GM21447 (cell line): Measurements from ENCODE around the gene YY1AP1.
"Not testable (repeated sequence)": the region's sequence is repeated elsewhere in the genome, so short reads cannot be mapped to it uniquely, and the experiment has no call there.

ENCODE experiments used
- ATAC-seq: cut with Tn5 transposase; IDR thresholded peaks from one replicate; pipeline ENCODE4 v1.9.1; 2021; ENCODE audit not compliant: unreplicated experiment

The YY1AP1 gene, protein sequence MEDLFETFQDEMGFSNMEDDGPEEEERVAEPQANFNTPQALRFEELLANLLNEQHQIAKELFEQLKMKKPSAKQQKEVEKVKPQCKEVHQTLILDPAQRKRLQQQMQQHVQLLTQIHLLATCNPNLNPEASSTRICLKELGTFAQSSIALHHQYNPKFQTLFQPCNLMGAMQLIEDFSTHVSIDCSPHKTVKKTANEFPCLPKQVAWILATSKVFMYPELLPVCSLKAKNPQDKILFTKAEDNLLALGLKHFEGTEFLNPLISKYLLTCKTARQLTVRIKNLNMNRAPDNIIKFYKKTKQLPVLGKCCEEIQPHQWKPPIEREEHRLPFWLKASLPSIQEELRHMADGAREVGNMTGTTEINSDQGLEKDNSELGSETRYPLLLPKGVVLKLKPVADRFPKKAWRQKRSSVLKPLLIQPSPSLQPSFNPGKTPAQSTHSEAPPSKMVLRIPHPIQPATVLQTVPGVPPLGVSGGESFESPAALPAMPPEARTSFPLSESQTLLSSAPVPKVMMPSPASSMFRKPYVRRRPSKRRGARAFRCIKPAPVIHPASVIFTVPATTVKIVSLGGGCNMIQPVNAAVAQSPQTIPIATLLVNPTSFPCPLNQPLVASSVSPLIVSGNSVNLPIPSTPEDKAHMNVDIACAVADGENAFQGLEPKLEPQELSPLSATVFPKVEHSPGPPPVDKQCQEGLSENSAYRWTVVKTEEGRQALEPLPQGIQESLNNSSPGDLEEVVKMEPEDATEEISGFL

DNA sequence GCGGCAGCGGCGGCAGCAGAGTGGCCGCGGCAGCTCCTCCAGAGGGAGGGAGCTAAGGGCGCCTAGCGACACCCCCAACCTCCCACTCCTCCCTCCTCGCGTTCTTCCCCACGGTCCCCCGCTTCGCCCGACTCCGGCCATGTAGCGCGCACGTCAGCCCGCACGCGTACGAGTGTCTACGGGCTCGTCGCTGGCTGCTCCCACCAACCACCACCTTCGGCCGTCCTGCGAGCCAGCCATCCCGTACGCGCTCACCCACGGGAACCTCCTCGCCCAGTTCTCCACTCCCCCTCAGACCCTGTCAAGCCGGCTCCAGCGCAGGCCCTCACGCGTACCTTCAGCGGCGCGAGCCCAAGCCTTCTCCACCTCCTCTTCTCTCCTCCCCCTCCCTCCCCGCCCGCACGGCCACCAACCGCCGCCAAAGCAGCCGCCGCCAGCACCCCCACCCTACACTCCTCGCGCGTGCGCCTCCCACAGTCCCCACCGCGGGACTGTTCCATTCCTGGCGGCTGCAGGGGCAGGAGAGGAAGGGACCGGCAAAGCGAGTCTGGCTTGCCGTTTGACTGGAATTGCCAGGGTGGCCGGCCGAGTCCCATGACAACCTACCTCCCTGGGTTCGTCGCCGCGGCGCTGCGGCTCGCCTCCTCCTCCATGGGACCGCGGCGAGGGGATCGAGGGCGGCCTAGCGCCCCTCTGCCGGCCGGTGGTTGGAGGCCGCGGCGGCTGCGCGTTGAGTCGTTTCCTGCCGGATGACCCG is at the start of gene YY1AP1:
Gene YY1AP1 (minus strand): TSS at position 451 of the 757 bp plus-strand sequence. CDS start 8,338 bp downstream, outside the sequence.
- peak; percentile 76 for ATAC-seq

DNA sequence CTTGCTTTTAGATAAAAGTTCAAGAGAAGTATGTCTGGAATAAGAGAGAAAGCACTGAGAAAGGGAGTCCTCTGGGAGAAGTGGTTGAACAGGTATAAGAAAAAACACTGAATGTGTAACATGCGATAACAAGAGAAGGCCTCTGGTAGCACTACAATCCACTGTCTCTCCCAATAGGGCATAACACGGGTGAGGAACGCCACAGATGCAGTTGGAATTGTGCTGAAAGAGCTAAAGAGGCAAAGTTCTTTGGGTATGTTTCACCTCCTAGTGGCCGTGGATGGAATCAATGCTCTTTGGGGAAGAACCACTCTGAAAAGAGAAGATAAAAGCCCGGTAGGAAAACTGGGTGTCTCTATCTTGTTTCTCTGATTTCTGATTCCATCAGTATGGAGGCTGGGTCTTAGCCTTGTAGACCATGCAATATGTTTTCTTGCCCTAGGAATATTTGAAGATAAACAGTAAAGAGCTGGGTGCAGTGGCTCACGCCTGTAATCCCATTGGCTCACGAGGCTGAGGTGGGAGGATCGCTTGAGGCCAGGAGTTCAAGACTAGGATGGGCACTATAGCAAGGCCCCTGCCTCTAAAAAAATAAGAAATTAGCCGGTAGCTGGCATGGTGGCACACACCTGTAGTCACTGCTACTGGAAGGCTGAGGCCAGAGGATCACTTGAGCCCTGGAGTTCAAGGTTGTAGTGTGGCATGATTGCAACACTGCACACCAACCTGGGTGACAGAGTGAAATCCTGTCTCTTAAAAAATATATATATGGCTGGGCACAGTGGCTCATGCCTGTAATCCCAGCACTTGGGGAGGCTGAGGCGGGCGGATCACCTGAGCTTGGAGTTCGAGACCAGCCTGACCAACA is 40.7 kb upstream of the YY1AP1 start:
- ATAC-seq, result no peak

DNA sequence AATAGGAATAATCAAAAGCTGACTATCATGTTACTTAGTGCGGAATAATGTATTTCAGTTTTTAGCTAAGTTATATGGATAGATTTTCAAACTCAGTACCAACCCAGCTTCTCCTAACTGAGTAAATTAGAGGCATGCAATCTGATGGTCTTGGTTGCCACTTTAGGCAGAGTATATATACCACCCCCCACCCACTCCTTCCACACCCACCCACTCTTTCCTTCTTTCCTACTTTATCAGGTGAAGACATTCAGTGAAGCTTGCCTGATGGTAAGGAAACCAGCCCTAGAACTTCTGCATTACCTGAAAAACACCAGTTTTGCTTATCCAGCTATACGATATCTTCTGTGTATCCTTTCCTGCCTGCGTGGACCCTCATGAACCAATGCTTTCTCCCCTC is 36.6 kb upstream of the YY1AP1 start:
- no peak for ATAC-seq

DNA sequence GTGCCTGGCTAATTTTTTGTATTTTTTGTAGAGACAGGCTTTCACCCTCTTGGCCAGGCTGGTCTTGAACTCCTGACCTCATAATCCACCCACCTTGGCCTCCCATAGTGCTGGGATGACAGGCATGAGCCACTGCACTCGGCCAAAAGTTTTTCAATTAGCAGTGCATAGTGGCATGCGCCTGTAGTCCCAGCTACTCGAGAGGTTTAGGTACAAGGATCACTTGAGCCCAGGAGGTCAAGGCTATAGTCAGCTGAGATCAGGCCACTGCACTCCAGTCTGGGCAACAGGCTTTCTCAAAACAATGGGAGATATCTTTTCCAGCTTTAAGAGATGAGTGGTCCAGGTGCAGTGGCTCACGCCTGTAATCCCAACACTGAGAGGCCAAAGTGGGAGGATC is 31.1 kb upstream of the YY1AP1 start:
- ATAC-seq, result no peak

DNA sequence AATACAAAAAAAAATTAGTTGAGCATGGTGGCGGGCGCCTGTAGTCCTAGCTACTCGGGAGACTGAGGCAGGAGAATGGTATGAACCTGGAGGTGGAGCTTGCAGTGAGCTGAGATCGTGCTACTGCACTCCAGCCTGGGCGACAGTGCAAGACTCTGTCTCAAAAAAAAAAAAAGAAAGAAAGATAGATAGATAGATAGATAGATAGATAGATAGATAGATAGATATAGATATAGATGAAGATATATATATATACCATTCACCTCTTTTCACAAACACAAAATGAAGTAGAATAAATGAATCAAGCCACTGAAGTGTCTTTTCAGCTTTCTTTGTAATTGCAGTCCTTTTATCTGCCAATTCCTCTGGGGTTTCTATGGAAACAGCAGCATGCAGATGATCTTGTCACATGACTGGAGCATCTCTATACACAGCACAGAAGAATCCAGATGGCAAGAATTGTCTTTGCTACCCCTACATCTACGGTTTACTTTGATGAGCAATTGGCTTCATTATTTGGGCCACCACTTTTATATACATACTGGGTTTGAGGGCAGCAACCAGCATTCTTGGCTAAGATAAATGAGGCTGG is 30.0 kb upstream of the YY1AP1 start:
- not testable (repeated sequence) for ATAC-seq

DNA sequence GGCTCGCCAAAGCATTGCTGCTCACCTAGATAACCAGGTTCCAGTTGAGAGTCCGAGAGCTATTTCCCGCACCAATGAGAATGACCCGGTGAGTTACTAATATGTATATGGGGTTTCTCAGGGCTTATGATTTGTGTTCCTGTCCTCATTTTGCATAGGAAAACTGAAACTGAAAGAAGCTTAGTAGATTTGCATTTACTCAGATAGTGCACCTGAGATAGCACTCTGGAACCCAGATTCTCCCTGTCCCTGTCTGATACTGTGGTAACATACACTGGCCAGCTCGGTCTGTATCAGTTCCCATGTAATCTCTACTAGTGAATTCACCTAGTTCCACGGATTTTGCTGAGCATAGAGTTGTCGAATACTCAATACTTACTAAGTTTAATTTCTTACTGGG is 28.5 kb upstream of the YY1AP1 start:
- no peak for ATAC-seq

DNA sequence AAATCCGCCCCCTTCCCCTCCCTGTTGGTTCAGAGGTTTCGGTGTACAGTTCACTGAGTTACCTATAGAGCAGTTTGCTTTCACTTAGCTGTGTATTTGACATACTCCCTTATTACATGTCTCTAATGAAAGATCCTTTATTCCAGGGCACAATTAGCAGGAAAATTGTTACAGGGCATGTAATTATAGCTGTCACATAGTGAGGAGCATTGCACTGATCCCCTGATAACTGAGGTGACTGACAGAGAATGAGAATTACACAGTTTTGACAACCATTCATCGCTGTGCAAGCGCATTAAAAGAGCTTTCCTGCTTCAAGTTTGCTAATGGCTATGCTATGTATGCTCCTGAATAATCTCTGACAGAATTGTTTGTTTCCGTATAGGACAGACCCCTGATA is 27.2 kb upstream of the YY1AP1 start:
- ATAC-seq, result no peak

DNA sequence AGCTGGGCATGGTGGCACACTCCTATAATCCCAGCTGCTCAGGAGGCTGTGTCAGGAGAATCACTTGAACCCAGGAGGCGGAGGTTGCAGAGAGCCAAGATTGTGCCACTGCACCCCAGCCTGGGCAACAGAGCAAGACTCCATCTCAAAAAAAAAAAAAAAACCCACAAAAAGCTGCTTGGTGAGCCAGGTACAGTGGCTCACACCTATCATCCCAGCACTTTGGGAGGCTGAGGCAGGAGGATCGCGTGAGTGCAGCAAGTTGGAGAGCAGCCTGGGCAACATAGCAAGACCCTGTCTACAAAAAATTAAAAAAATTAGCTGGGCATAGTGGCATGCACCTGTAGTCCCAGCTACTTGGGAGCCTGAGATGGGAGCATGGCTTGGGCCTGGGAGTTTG is 26.5 kb upstream of the YY1AP1 start:
- ATAC-seq, result not testable (repeated sequence)

DNA sequence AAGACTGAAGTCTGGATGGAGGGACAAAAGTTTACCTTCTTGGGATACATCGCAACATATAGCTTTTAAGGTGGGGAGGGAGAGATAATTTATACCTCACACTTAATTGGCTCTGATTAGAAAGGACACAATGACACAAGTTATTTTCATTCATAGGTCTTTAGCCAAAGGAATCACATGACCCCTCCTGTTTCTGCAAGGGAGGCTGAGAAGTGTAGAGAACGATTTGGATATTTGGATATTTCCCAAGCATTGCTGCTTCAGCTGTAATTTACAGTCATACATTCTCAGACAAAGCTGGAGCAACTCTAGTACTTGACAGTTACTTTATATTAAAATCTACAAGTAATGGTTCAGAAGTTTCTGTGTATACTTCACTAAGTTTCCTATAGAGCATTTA is 24.5 kb upstream of the YY1AP1 start:
- ATAC-seq, result no peak

DNA sequence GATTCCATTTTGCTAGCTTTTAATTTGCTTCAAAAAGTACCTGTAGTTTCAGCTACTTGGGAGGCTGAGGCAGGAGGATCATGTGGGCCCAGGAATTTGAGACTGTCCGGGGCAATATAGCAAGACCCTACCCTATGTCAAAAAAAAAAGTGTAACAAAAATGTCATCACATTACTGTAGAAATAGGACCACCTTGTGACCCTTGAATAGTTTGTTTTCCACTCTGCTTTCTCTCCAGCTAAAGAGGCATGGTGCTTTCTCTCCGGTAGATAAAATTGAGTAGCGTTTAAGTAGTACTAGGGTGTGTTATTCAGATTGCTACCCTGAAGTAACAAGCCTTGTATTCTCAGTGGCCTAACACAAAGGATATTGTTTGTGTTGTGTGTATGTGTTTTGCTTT is 24.1 kb upstream of the YY1AP1 start:
- ATAC-seq, result not testable (repeated sequence)

DNA sequence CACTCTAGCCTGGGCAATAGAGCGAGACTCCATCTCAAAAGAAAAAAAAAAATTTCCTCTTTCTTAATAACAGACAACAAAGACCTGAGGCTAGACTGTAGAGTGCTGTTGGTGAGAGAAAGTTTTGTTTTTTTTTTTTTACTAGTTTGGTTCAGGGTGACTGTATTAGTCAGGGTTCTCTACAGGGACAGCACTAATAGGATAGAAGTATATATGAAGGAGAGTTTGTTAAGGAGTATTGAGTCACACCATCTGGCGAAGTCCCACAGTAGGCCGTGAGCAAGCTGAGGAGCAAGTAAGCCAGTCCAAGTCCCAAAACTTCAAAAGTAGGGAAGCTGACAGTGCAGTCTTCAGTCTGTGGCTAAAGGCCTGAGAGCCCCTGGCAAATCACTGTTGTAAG is 22.9 kb upstream of the YY1AP1 start:
- ATAC-seq, result not testable (repeated sequence)

DNA sequence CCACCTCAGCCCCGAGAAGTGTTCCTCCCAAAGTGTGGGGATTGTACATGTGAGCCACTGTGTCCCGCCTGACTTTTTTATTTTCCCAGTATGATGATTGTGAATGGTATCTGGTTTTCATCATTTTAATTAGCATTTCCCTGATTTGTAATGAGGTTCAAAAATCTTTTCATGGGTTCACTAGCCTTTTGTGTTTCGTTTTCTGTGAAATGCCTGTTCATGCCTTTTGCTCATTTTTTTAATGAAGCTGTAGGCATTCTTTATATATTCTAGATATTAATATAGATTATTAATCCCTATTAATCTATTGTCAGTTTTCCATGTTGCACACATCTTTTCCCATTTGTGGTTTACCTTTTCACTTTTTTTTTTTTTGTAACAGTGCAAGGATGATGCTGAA is 20.8 kb upstream of the YY1AP1 start:
- ATAC-seq, result no peak

DNA sequence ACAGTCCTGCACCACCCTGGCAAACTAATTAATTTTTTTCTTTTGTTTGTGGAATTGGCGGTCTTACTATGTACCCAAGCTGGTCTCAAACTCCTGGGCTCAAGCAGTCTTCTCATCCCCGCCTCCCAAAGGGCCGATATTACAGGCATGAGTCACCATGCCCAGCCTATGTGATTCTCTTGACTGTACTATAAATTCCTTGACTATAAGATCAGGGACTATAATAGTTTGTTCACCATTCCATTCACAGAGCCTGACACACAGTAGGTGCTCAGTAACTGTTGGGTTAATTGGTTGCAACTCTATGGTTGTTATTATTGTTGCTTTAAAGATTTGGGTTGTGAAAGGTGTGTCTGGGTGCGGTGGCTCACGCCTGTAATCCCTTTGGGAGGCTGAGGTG is 17.6 kb upstream of the YY1AP1 start:
- no peak for ATAC-seq

DNA sequence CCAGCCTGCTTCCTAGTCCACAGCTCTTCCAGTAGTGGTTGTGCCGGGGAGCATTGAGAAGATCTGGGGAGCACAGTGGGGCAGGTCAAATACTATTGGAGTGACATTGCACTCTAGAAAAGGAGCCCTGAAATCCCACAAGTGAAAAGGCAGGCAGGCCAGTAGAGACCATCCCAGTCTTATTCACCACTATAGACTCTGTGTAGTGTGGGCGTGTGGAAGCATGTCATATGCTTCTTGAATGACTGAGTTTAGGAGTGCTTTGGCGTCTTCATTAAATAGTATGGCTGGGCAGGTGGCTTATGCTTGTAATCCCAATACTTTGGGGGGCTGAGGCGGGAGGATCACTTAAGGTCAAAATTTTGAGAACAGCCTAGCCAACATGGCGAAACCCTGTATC is 15.8 kb upstream of the YY1AP1 start:
- not testable (repeated sequence) for ATAC-seq

DNA sequence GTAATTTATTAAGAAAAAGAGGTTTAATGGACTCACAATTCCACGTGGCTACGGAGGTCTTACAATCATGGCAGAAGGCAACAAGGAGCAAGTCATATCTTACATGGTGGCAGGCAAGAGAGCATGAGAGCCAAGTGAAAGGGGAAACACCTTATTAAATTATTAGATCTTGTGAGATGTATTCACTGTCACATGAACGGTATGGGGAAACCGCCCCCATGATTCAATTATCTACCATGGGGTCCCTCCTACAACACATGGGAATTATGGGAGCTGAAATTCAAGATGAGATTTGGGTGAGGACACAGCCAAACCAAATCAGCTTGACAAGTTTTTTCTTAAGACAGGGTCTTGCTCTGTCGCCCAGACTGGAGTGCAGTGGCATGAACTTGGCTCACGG is 14.6 kb upstream of the YY1AP1 start:
- no peak for ATAC-seq

DNA sequence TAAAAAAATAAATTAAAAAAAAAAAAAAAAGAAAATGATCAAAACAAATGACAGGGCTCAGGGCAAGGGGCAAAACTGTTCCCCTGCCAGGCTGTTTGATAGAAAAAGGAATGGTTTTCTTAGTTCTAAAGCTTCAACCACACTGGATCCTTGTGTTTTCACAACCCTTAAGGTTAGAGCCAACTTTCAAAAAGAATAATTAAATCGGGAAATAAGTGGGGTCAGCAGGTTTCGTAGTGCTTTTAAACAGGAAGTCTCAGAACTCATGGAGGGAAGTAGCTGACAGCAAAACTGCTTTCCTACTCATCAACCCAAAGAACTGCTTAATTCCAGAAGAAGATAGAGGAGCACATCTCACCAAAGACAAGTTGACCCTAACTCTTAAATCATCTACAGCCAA is 13.1 kb upstream of the YY1AP1 start:
- not testable (repeated sequence) for ATAC-seq

DNA sequence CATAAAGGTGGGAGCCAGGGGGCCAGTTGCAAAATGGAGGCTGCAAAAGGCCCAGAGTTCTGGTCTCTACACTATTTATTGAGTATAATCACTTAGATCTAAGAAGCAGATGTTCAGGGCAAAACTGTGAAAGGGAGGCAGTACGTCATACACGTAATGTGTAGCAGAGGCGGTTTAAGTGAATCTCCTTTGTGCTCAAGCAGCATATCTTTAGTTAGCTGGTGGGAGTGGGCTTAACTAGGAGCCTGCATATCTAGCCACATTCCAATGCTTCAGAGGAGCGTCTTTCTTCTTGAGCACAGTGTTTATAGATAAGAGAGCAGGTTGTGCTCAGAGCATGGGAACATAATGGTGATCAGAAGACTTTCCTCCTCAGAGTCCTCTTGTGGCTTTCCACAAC is 10.5 kb upstream of the YY1AP1 start:
- not testable (repeated sequence) for ATAC-seq

DNA sequence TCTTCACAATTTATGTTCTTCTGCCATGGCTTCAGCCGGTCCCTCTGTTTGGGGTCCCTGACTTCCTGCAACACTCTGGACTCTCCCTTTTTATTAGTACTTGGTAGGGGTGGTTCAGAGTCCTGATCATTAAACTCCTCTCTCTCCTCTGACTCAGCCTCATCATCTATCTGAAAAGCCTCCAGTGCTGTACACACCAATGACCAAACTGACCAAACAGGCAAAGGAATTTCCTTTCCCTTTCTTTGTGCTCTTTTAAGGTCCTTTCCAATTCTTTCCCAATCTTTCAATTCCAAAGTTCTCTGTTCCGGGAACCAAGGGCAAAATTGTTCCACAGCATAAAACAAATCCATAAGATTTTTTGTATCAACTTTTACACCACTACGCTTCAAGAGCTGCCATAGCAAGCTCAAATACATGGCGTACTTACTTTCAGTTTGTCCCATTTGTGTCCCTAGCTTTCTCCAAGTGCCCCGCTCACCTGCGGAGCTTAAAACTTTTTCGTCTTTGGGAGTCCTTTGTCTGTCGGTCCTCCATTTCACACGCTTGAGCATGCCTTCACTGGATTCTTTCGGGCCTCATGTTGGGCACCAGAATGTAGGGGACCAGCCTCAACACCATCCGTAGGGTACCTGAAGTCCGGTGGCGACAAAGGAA is 9.9 kb upstream of the YY1AP1 start:
- ATAC-seq, result no peak

DNA sequence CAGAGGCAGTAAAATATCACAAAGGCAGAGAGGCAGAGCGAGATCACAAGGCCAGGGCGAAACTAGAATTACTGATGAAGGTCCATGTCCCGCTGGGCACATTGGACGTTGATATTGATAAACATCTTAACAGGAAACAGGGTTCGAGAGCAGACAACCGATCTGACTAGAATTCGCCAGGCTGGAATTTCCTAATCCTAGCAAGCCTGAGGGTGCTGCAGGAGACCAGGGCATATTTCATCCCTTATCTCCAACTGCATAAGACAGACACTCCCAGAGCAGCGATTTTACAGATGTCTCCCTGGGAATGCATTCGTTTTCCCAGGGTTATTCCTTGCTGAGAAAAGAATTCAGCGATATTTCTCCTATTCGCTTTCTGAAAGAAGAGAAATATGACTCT is 9.0 kb upstream of the YY1AP1 start:
- not testable (repeated sequence) for ATAC-seq

DNA sequence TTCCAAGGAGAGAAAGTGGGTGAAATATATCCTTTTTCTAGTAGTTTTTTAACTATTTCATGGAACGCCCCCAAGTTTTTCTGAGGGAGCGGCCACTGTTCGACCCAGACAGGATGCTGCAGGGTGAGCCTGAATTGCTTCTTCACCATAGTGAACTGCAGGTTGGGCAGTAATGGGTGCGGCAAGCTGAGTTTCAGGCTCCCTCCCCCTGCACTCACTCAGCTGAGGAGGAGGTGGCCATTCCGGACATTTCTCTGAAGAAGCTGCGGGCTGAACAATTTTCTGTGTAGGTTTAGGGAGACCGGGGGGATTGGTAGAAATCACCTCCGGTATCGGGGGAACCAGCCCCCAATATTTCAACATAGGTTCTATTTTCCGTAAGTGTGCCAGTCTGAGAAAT is 8.5 kb upstream of the YY1AP1 start:
- ATAC-seq, result no peak
